ENCODE results near the gene SCYGR1. TPM values are rescaled to one million over a fixed set of nuclear protein-coding genes. Genes with fewer than 3 reads are reported as not detected.

SCYGR1 gene
- polyA plus RNA-seq, 1 donor (not counting 4 experiments of a cell fraction or from before 2014, with no cell fraction given): not detected

GRCh38 chr2:227374158-227374557 is 13.6 kb downstream of the SCYGR1 start:
- DNase-seq (ENCODE audit: low read depth, low spot score): no peak
- H4K20me1 ChIP-seq (ENCODE audit: control insufficient read depth, extremely low read depth, insufficient read depth, low read length): no peaks in the 10 kb centered on the region
- no peak overlapping the region for H3K27ac ChIP-seq (ENCODE audit: control insufficient read depth, insufficient read depth, low read length)
- no peak overlapping the region for H3K4me3 ChIP-seq (ENCODE audit: control insufficient read depth in 2 of 3, extremely low read depth in 1 of 3, insufficient read depth in 2 of 3, low read depth in 1 of 3, low read length in 3 of 3)
- H3K36me3 ChIP-seq (ENCODE audit: control insufficient read depth in 2 of 2, extremely low read depth in 1 of 2, insufficient read depth in 2 of 2, low read length in 2 of 2): no peaks in the 10 kb centered on the region
- dilution Hi-C loops (cut with MboI; ENCODE audit: extremely low pct_ligation_motif_present, low sequenced_read_pairs): no loop called here
- no peaks in the 10 kb centered on the region for H3K9me1 ChIP-seq (ENCODE audit: control insufficient read depth, extremely low read depth, insufficient read depth, low read length)
- H2AFZ ChIP-seq (ENCODE audit: control insufficient read depth, low read length): no peak overlapping the region
- peaks cover 10% of the 10 kb centered on the region for H3K4me1 ChIP-seq (ENCODE audit: control insufficient read depth, extremely low read depth, insufficient read depth, low read length)
- no peak for FAIRE-seq
- H3K4me2 ChIP-seq (ENCODE audit: control insufficient read depth, extremely low read depth, insufficient read depth, low read depth, low read length): no peak overlapping the region
- H3K9me3 ChIP-seq (ENCODE audit: control insufficient read depth, low read depth, low read length): no peaks in the 10 kb centered on the region
- no peak overlapping the region for H3K9ac ChIP-seq (ENCODE audit: control insufficient read depth, extremely low read depth, insufficient read depth, low read length)
- H3K79me2 ChIP-seq (ENCODE audit: control insufficient read depth, insufficient read depth, low read length): no peaks in the 10 kb centered on the region
- no peak for TF ChIP-seq CTCF (optimal IDR thresholded peaks at IDR 0.05 in 1 of 3, IDR thresholded peaks at IDR 0.05 in 1 of 3, conservative IDR thresholded peaks at IDR 0.05 in 1 of 3; ENCODE audit: extremely low read depth in 1 of 3, insufficient read depth in 2 of 3, low read length in 3 of 3)
- TF ChIP-seq EZH2 (IDR thresholded peaks at IDR 0.05; ENCODE audit: low read length): no peak
- H3K27me3 ChIP-seq (ENCODE audit: control insufficient read depth, extremely low read depth, insufficient read depth, low read length): no peaks in the 10 kb centered on the region

GRCh38 chr2:227373389-227373788 is 14.4 kb downstream of the SCYGR1 start:
- no peak overlapping the region for H2AFZ ChIP-seq (ENCODE audit: control insufficient read depth, low read length)
- no peak overlapping the region for H3K27ac ChIP-seq (ENCODE audit: control insufficient read depth, insufficient read depth, low read length)
- no peaks in the 10 kb centered on the region for H3K9me3 ChIP-seq (ENCODE audit: control insufficient read depth, low read depth, low read length)
- no peaks in the 10 kb centered on the region for H3K79me2 ChIP-seq (ENCODE audit: control insufficient read depth, insufficient read depth, low read length)
- TF ChIP-seq CTCF (optimal IDR thresholded peaks at IDR 0.05 in 1 of 3, IDR thresholded peaks at IDR 0.05 in 1 of 3, conservative IDR thresholded peaks at IDR 0.05 in 1 of 3; ENCODE audit: extremely low read depth in 1 of 3, insufficient read depth in 2 of 3, low read length in 3 of 3) (no peak), EZH2 (IDR thresholded peaks at IDR 0.05; ENCODE audit: low read length) (no peak)
- H4K20me1 ChIP-seq (ENCODE audit: control insufficient read depth, extremely low read depth, insufficient read depth, low read length): no peaks in the 10 kb centered on the region
- no peak overlapping the region for H3K4me3 ChIP-seq (ENCODE audit: control insufficient read depth in 2 of 3, extremely low read depth in 1 of 3, insufficient read depth in 2 of 3, low read depth in 1 of 3, low read length in 3 of 3)
- DNase-seq (ENCODE audit: low read depth, low spot score): no peak
- H3K36me3 ChIP-seq (ENCODE audit: control insufficient read depth in 2 of 2, extremely low read depth in 1 of 2, insufficient read depth in 2 of 2, low read length in 2 of 2): no peaks in the 10 kb centered on the region
- FAIRE-seq: no peak
- no peaks in the 10 kb centered on the region for H3K27me3 ChIP-seq (ENCODE audit: control insufficient read depth, extremely low read depth, insufficient read depth, low read length)
- no peak overlapping the region for H3K4me2 ChIP-seq (ENCODE audit: control insufficient read depth, extremely low read depth, insufficient read depth, low read depth, low read length)
- no peaks in the 10 kb centered on the region for H3K9me1 ChIP-seq (ENCODE audit: control insufficient read depth, extremely low read depth, insufficient read depth, low read length)
- dilution Hi-C loops (cut with MboI; ENCODE audit: extremely low pct_ligation_motif_present, low sequenced_read_pairs): no loop called here
- no peak overlapping the region for H3K9ac ChIP-seq (ENCODE audit: control insufficient read depth, extremely low read depth, insufficient read depth, low read length)
- peaks cover 10% of the 10 kb centered on the region for H3K4me1 ChIP-seq (ENCODE audit: control insufficient read depth, extremely low read depth, insufficient read depth, low read length)

All from keratinocyte (primary cell).